Endothelial cell of umbilical vein (primary cell): ENCODE measurements around the gene IP6K1.

Source experiments
- POLR2AphosphoS5 ChIP-seq: IDR thresholded peaks from 2 replicates; pipeline ENCODE4 v1.6.1; 2012; ENCODE audit warnings: low read depth, mild to moderate bottlenecking, control low read depth, low read length, moderate library complexity; ENCODE audit not compliant: insufficient read depth
- TF ChIP-seq, protein P1 (sequence below), 2 donors: IDR thresholded peaks; 1 replicate in 1 of 2; 2 replicates in 1 of 2; pipeline ENCODE4 v1.5.1; 2011; ENCODE audit warnings: low read length in 2 of 2, mild to moderate bottlenecking in 2 of 2, moderate library complexity in 2 of 2, control low read depth in 1 of 2, inconsistent platforms in 1 of 2, low read depth in 1 of 2; ENCODE audit not compliant: insufficient read depth in 1 of 2; ENCODE audit errors: extremely low read depth in 1 of 2

GRCh38 chr3:49717211-49717958, 69.0 kb downstream of the IP6K1 start:
- no peak for TF ChIP-seq POLR2AphosphoS5
- TF ChIP-seq, protein P1, sequence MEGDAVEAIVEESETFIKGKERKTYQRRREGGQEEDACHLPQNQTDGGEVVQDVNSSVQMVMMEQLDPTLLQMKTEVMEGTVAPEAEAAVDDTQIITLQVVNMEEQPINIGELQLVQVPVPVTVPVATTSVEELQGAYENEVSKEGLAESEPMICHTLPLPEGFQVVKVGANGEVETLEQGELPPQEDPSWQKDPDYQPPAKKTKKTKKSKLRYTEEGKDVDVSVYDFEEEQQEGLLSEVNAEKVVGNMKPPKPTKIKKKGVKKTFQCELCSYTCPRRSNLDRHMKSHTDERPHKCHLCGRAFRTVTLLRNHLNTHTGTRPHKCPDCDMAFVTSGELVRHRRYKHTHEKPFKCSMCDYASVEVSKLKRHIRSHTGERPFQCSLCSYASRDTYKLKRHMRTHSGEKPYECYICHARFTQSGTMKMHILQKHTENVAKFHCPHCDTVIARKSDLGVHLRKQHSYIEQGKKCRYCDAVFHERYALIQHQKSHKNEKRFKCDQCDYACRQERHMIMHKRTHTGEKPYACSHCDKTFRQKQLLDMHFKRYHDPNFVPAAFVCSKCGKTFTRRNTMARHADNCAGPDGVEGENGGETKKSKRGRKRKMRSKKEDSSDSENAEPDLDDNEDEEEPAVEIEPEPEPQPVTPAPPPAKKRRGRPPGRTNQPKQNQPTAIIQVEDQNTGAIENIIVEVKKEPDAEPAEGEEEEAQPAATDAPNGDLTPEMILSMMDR (IDR thresholded peaks at IDR 0.05; ENCODE audit: extremely low read depth in 1 of 2, insufficient read depth in 1 of 2, low read depth in 1 of 2, low read length in 2 of 2) = no peak
